ENCODE data around the gene RAB3B.
"Not testable (repeated sequence)": the region's sequence is repeated elsewhere in the genome, so short reads cannot be mapped to it uniquely, and the experiment has no call there.

RAB3B gene

DNA sequence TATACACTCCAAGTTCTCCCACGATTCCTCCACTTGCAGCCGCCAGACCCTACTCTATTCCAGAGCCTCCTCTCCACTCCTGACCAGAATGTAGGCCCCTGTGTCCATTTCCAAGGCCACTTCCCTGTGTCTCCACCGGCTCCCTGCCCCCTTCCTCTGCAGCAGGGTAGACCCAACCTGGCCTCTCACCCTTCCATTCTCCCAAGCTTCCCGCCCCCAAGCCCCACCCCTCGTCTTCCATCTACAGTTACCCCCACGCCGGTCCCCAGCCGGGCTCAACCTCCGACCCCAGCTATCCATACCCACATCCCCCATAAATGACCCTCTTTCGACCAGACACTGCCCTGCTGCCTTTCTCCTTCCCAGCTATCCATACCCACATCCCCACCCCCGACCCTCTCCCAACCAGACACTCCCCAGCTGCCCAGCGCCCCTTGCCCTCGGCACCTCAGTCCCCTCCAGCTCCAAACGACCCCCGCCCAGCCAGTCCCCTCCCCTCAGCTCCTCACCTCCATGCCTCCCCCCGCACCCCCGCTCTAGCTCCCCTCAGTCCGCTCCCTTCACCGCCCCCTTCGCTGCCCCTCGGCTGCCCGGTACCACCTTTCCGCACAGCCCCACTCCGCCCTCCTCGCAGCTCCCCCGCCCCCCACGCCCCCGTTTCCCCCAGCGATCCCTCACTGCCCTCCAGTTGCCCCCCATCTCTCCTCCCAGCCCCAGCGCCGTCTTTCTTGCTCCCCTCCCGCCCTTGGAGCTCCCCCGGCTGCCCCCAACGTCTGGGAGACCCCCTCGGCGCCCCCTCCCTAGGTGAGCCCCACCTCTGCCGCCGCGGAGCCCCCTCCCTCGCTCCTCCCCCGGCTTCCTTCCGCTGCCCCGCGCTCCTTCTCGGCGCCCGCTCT, 670 bp downstream of the RAB3B start:
- in situ Hi-C loops (cut with HindIII; ENCODE audit: low sequenced_read_pairs) = loop anchor here (5.0 kb wide), 2 partner anchors 42 to 78 kb away; partner anchors contain the start of gene KTI12

DNA sequence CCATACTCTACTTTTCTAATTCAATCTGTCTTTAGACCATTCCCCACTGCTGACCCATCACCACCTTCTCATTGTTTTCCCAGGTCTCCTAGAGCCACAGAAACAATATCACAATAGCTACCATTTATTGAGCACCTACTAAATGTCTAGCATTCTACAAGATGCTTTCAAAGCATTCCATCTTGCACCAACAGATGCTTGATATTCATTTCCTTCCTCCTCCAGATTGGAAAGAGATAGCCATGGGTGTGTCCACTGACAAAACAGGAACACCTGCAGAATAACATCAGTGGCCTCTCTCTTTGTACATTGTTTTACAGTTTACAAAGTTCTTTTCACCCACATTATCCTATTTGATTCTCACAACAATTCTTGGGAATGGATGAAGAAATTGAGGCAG, 2.2 kb downstream of the RAB3B start:
- in situ Hi-C loops (cut with HindIII; ENCODE audit: low sequenced_read_pairs) = loop anchor here (5.0 kb wide), 2 partner anchors 44 to 76 kb away; partner anchors contain the start of gene KTI12

DNA sequence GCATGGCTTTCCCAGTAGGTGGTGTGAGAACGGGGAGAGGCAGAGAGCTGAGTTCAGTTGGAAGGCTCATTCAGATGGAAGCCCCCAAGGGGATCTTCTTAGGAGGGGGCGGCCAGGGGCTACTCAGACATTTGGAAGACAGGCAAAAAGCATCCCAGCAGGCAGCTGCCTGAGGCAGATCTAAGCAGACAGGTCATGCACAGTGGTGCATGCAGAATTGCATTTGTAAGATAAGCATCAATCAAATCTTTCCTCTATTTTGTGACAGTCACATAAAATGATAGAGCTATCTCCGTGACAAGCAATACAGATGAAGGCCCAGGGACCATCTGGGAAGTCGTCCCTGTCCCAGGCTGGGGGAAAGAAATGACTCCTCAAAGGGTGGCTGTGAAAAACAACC, 3.8 kb downstream of the RAB3B start:
- in situ Hi-C loops (cut with HindIII; ENCODE audit: low sequenced_read_pairs) = loop anchor here (5.0 kb wide), 2 partner anchors 46 to 74 kb away; partner anchors contain the start of gene KTI12

DNA sequence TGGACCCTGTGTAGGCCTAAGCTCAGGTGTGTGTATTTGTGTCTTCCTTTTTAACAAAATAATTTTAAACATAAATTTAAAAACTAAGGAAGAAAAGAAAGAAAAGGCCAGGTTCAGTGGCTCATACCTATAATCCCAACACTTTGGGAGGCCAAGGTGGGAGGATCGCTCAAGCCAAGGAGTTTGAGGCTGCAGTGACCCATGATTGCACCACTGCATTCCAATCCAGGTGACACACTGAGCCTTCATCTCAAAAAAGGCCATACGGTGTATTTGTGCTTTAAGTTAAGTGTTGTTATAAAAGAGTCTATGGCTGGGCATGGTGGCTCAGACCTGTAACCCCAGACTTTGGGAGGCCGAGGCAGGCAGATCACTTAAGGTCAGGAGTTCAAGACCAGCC, 8.3 kb downstream of the RAB3B start:
- in situ Hi-C loops (cut with HindIII; ENCODE audit: low sequenced_read_pairs) = no loop called here

DNA sequence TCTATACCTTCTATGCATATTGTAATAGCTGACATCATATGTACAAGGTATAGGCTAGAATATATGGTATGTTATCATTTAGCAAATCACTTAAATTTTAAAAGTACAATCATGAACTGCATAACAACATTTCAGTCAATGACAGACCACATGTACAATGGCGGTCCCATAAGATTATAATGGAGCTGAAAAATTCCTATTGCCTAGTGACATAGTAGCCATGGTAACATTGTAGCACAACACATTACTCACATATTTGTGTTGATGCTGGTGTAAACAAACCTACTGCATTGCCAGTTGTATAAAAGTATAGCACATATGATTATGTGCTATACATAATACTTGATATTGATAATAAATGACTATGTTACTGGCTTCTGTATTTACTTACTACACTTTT, 8.9 kb downstream of the RAB3B start:
- in situ Hi-C loops (cut with HindIII; ENCODE audit: low sequenced_read_pairs) = no loop called here

DNA sequence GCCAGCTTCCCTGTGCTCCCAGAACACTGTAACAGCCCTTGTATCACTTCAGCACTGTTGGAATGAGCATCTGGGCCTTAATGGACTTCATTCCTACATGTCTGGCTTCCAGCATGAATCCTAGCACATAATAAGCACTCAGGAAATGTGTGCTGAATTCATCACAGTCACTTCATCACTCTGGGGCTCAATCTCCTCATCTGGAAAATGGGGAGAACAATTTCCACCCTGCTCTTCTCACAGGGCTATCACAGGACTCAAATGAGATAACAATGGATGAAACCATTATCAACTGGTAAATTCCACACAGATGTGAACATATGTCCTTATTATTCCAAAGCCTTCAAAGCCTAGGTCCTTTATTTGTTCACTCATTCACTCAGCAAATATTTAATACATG, 12.4 kb downstream of the RAB3B start:
- in situ Hi-C loops (cut with HindIII; ENCODE audit: low sequenced_read_pairs) = no loop called here

DNA sequence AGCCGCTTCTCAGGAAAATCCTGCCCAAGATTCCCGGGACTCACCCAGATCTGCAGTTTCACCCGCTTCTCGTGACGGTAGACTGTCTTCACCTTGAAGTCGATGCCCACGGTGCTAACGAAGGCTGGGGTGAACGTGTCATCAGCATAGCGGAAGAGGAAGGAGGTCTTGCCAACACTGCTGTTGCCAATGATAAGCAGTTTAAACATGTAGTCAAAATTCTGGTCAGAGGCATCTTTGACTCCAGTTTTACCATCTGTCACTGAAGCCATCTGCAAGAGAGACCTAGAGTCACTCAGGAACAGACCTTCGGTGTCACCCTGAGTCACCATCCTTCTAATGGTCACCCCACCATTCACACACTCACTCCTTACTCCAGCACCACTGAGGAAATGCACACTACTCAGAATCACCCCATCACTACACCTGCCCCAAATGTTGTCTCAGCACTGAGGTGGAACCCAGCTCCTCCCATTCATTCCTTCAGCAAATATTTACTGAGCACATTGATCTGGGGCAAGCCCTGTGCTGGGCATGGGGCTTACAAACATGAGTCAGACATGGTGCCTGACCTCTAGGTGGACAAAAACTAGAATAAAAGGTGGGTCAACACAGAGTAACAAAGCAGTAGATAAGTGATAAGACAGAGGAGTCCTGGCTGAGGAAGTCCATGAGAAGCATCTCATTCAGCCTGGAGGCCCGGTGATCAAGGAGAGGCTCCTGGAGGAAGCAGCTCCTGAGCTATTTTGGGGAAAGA, 13.5 kb downstream of the RAB3B start:
- in situ Hi-C loops (cut with HindIII; ENCODE audit: low sequenced_read_pairs) = no loop called here

DNA sequence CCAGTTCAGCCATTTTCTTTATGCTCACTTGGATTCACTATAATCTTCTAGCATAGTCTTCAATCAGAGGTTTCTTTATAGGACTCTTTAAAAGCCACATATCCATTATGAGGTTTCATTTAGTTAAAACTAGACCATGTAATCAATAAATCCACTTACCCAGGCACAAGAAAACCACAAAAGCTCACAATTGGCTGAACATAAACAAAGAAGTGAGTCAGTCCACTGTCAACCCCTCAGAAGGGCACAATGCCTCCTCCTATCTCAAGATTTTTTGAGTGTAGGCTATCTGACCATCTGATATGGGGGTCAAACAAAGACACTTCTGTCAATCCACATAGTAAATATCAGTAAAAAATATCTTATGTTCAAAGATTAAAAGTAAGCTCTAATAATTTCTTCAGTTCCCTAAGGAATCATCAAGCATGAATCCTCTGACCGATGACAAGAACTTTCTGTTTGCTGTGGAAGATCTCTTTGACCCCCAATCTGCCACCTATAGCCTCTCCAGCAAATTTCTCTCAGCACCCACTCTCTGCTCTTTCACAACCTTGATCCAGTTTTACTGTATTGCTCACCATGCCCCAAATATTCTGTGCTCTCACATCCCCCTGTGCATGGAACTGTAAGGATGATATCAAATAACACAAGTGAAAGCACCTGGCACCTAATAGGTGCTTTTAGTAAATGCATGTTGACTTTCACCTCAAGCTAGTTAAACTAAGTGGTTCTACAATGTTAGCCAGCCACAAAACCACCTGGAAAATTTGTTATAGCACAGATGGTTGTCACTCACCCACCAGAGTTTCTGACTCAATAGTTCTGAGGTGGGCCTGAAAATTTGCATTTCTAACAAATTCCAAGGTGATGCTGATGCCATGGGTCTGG, 16.7 kb downstream of the RAB3B start:
- in situ Hi-C loops (cut with HindIII; ENCODE audit: low sequenced_read_pairs) = no loop called here

DNA sequence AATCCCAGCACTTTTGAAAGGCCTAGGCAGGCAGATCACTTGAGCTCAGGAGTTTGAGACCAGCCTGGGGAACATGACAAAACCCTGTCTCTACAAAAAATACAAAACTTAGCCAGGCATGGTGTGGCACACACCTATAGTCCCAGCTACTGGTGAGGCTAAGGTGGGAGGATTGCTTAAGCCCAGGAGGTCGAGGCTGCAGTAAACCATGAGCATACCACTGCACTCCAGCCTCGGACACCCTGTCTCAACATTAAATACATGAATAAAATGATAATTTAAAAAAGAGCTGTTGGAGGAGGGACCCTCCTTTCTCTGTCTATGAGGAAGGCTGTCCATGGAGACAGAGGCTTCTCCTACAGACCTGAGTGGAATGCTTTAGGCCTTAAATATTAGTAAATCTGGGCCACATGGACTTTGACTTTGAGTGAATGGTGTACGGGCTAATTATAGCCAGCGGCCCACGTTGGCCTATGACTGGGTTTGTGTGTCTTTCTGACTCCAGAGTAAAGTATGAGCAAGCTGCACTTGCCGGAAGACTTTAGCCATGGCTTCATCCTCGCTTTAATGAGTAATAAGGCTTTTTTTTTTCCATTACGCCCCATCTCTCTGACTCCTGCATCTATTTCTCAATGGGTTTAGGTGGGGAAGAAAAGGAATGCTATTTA, 21.3 kb downstream of the RAB3B start:
- in situ Hi-C loops (cut with HindIII; ENCODE audit: low sequenced_read_pairs) = no loop called here

DNA sequence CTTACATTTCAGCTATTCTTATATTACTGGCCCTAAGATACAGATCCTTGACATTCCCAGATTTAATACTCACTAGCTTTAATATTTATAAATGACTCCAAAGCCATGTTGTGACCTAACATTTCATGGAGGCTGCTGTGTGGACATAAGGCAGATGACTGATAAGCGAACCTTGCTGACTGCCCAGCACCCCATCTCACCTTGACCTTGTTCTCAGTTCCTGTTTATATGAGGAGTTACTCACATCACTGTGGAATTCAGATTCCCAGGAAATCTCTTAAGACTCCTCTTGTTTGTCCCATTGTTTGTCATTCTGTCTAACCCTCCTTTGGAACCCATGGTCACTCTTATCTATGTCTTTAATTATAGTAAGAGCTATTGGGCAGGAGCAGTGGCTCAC, 21.9 kb downstream of the RAB3B start:
- in situ Hi-C loops (cut with HindIII; ENCODE audit: low sequenced_read_pairs) = no loop called here

DNA sequence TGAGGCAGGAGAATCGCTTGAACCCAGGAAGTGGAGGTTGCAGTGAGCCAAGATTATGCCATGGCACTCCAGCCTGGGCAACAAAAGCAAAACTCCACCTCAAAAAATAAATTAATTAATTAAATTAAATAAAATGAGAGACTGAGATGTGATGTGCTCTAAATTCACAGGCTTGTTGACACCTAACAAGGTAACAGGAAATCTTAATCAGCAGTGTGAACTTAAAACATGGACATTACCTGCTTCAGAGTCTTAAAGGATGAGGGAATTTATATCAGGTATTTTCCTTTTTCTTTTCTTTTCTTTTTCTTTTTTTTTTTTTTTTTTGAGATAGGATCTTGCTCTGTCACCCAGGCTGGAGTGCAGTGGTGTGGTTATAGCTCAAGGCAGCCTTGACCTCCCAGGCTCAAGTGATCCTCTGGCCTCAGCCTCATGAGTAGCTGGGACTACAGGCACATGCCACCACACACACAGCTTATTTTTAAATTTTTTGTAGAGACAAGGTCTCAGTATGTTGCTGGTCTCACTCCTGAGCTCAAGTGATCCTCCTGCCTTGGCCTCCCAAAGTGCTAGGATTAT, 23.2 kb downstream of the RAB3B start:
- in situ Hi-C loops (cut with HindIII; ENCODE audit: low sequenced_read_pairs) = not testable (repeated sequence)

DNA sequence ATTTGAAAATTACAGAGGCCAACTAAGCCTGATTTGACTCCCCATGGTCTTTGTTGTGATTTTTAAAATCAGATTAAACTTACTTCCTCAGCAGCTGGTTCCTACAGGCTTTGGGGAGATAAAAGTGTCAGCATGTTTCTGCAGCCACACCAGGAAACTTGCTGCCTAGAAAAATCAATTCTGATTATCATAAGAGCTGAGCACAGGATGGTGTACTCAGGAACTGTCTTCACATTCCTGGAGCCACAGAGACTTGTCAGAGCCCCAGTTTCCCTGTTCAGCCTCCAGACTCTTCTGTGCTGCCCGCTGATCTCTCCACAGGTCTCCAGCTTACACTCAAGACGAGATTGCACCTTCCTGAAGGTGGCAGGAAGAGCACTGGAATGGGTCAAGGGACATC, 23.9 kb downstream of the RAB3B start:
- in situ Hi-C loops (cut with HindIII; ENCODE audit: low sequenced_read_pairs) = no loop called here

DNA sequence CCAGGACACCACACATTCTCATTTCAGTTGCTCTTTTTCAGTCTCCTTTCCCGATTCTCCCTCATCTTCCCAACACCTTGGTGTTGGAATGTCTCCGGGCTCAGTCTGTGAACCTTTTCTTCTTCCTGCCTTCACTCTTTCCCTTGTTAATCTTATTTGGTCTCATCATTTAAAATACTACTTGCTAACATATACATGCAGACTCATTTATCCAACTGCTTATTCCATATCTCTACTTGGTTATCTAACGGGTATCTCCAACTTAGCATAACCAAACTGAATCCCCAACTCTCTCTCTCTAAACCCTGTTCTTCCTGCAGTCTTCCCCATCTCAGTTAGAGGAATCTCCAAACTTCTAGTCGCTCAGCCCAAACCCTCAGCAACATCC, 26.2 kb downstream of the RAB3B start:
- in situ Hi-C loops (cut with HindIII; ENCODE audit: low sequenced_read_pairs) = no loop called here

DNA sequence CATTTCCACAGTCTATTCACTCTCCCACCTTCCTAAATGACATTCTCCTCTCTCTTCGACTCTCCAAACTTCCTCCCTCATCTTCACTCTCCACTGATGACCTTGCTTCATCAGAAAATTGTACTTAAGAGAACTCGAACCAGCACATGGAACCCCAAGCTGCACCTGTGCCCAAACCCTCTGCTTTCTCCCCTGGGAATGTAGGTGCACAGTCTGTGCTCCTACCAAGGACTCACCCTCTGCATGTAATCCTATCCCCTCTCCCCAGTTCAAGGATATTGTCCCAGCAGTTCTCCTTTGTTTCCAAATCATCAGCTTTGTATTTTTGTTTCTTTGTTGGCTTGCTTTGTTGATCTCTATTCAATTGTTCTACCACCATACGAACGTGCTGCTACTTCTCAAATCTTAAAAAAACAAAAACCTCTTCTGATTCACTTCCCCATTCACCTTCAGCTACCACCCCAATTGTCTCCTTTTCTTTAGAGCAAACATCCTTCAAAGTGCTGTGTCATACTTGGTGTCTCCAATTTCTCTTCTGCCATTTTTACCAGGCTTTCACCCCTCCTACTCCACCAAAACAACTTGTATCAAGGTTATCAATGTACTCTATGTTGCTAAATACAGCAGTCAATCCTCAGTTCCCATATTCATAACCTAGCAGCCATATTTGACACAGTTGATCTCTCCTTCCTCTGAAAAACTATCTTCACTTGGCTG, 26.8 kb downstream of the RAB3B start:
- in situ Hi-C loops (cut with HindIII; ENCODE audit: low sequenced_read_pairs) = no loop called here

DNA sequence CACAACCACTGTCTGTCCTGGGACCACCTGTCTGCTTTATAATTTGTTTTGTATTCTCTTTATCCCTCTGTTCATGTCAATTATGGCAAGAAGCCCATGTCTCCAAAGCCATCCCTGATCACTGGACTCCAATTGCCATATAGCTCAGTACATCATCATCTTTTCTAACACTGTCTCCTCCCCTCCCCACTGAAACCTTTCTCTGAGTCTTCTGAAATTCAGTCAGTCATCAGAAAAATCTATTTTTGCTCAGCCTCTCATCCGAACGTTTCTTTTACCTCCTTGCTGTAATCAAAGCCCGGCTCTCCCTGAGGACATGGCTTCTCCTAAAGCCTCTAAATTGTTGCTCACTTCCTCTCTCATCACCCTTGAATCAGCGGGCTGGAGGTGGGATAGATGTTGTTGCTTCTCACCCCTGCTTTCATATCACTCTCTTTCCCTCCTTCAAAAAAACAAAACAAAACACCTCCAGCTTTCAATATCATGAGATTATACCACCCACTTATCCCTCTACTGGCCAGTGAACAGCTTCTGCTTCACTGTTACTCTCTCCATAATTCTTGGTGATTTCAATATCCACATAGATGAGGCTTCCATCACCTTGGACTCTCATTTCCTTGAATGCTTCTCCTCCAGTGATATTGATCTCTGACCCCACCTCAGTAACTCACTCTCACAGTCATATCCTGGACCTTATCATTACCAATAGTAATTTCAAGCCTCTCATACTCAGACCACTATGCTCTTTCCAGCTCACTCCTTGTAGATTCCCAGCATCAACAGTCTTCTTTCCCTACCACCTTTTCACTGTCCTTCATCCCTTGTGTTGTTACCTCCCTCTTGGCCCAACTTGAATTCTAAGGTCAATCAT, 27.8 kb downstream of the RAB3B start:
- in situ Hi-C loops (cut with HindIII; ENCODE audit: low sequenced_read_pairs) = no loop called here

DNA sequence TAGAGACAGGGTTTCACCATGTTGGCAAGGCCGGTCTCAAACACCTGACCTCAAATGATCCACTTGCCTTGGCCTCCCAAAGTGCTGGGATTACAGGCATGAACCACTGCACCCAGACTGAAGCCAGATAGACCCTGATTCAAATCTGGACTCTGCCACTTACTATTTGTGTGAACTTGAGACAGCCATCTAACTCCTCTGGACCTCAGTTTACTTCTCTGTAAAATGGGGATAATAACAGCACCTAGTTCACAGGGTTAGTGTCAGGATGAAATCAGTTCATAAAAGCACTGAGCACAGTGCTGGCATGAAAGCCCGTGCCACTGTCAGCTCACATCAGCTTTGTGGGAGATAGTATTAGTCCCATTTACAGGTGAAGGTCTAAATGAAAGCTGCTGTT, 28.5 kb downstream of the RAB3B start:
- in situ Hi-C loops (cut with HindIII; ENCODE audit: low sequenced_read_pairs) = no loop called here

DNA sequence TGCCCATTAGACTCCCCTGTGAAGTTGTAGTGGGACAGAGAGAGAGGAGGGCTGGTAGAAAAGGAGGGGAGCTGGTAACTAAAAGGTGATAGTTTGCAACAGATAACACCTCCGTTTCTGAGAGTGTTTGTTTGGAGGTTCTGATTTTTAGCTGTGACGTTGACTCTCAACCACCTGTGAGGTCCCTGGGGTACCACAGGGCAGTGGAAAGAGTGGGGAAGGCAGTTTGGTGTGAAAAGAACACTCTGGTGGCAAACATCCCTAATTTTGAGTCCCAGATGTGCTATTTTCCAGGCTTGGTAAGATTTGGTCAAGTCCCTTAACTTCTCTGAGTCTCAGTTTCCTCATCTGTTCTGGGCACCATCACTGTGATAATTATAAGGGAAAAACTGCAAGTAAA, 29.3 kb downstream of the RAB3B start:
- in situ Hi-C loops (cut with HindIII; ENCODE audit: low sequenced_read_pairs) = no loop called here

DNA sequence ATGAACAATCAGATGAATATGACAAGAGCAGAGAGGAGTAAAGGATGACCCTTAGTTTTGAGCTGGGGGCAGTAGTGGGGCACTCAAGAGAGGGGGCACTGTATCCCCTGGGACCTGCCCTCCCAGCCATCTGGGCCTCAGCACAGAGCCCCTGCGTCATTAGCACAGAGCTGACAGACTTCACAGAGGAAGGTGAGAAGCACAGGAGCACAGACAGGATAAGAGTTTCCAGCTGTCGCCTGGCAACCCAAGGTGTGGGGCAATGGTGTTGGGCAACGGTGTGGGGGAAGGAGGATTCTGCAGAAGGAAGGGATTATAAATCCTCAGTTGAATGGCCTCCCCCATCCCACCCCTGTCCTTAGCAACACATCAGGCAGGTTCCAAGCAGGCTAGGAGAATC, 30.2 kb downstream of the RAB3B start:
- in situ Hi-C loops (cut with HindIII; ENCODE audit: low sequenced_read_pairs) = no loop called here

DNA sequence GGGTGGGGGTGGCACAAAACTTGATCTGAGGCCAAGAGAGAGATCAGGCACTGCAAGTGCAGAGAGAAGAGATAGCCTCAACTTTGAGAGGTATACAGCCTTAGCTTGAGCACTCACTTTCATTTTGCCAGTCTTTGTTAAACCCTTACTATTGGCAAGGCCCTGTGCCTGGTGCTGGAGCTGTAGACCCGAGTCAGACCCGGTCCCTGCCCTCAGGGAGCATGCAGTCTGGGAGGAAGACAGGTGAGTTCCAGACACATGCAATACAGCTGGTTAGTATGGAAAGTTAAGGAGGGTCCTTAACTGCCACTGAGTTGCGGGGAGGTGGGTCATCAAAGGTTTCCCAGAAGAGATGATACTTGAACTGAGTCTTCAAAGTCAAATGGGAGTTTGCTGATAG, 31.7 kb downstream of the RAB3B start:
- in situ Hi-C loops (cut with HindIII; ENCODE audit: low sequenced_read_pairs) = no loop called here

All from endothelial cell of hepatic sinusoid (primary cell).